Thymus (tissue), 11 donors: ENCODE measurements around the gene SAE1. TPM values are rescaled to one million over a fixed set of nuclear protein-coding genes. Genes with fewer than 3 reads are reported as not detected.
"Not testable (repeated sequence)": the region's sequence is repeated elsewhere in the genome, so short reads cannot be mapped to it uniquely, and the experiment has no call there.

Source experiments
- DNase-seq, 9 donors: peaks; one replicate each; pipeline ENCODE4 v3.0.0-alpha.2; 2013; ENCODE audit warnings: low spot score in 9 of 9, low read depth in 6 of 9, missing footprints in 1 of 9
- H3K27ac ChIP-seq, 2 donors: one replicate each; pipeline ENCODE4 v1.5.1; 2013; ENCODE audit warnings: control low read depth in 1 of 2, low read depth in 1 of 2, low read length in 1 of 2, mild to moderate bottlenecking in 1 of 2, moderate library complexity in 1 of 2
- H3K27me3 ChIP-seq, 2 donors: one replicate each; pipeline ENCODE4 v1.5.1; 2013; ENCODE audit warnings: low read length in 1 of 2; ENCODE audit not compliant: control insufficient read depth in 2 of 2, insufficient read depth in 1 of 2
- H3K36me3 ChIP-seq, 2 donors: one replicate each; pipeline ENCODE4 v1.5.1; 2013; ENCODE audit warnings: low read length in 1 of 2, mild to moderate bottlenecking in 1 of 2, moderate library complexity in 1 of 2; ENCODE audit not compliant: control insufficient read depth in 2 of 2, insufficient read depth in 2 of 2
- H3K4me1 ChIP-seq, 2 donors: one replicate each; pipeline ENCODE4 v1.5.1; 2013; ENCODE audit warnings: low read length in 2 of 2; ENCODE audit not compliant: control insufficient read depth in 2 of 2, insufficient read depth in 2 of 2
- H3K4me3 ChIP-seq, 2 donors: one replicate each; pipeline ENCODE4 v1.5.1; 2013; ENCODE audit warnings: low read length in 2 of 2, control low read depth in 1 of 2, mild to moderate bottlenecking in 1 of 2
- H3K9me3 ChIP-seq, 2 donors: one replicate each; pipeline ENCODE4 v1.5.1; 2013; ENCODE audit warnings: low read length in 1 of 2, mild to moderate bottlenecking in 1 of 2; ENCODE audit not compliant: control insufficient read depth in 2 of 2, insufficient read depth in 1 of 2
- WGBS: extraction: QIAGEN DNeasy Blood & Tissue Kit; methylation state at CpG from one replicate; pipeline ENCODE4 v1.1.7; 2013; 5-methylcytosine and 5-hydroxymethylcytosine counted together
- polyA plus RNA-seq: library from polyadenylated mRNA; stranded (reverse); fragments of 200-250 nt; gene quantifications from one replicate; pipeline ENCODE4 v1.2.3, GENCODE V29; 2013
- total RNA-seq: library from RNA; stranded (reverse); fragments of 120-200 nt; gene quantifications from one replicate; pipeline ENCODE4 v1.2.4, GENCODE V29; 2013
- donor health status: healthy.

The SAE1 gene
- total and polyA plus RNA-seq, 2 donors, result 40.5 to 93.3 TPM

DNA sequence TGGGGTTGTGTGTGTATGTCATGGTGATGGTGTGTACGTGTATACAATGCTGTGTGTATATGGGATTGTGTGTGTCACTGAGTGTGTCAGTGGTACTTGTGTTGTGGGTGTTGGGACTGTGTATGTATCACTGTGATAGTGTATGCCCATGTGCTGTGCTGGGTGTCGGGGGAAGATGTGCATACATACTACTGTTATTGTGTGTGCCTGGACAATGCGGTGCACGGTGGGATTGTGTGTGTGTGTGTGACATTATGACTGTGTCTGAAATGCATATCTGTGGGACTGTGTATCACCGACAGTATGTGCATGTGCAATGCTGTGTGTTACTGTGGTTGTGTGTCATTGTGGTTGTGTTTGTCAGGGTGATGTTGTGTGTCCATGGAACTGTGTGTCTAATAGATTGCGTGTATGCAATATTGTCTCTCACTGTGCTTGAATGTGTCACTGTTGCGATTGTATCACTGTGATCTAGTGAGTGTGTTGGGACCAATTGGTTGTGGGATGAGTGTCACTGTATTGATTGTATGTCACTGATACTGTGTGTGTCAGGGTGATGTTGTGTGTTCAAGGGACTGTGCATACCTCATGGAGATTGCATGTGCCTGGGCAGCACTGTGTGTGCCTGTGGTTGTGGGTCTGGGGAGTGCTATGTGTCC is 111.4 kb downstream of the SAE1 start:
- peak in 1 of 9 donors; percentile 18 for DNase-seq
- peaks cover 29 to 74% of the 10 kb centered on the region in 2 donors for H3K27me3 ChIP-seq
- H3K27ac ChIP-seq, result no peak overlapping the region
- H3K4me1 ChIP-seq, result peaks cover 16 to 56% of the 10 kb centered on the region in 2 donors
- no peaks in the 10 kb centered on the region for H3K36me3 ChIP-seq
- 88% methylated on average over 7 of the region's 7 CpGs for WGBS
- peaks cover 0 to 9% of the 10 kb centered on the region in 2 donors for H3K9me3 ChIP-seq
- no peak overlapping the region for H3K4me3 ChIP-seq

DNA sequence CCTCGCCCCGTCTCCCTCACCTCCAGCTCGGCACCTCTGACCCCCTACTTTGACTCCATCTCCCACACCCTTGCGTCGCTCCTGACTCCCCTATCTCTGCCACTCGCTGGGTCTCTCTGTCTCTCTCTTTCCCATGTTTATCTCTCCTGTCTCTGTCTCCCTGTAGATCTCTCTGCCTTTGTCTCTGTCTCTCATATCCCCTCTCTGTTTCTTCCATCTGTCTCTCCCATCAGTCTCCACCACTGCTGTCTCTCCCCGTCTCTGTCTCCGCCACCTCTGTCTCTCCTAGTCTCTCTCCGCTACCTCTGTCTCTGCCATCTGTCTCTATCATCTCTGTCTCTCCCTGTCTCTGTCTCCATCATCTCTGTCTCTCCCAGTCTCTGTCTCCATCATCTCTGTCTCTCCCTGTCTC is 112.7 kb downstream of the SAE1 start:
- H3K4me3 ChIP-seq, result peak overlapping the region in 1 of 2 donors; percentile 20
- peaks cover 16 to 56% of the 10 kb centered on the region in 2 donors for H3K4me1 ChIP-seq
- no peak for DNase-seq
- no peak overlapping the region for H3K27ac ChIP-seq
- 21% methylated on average over 9 of the region's 9 CpGs for whole genome bisulfite sequencing
- peaks cover 0 to 9% of the 10 kb centered on the region in 2 donors for H3K9me3 ChIP-seq
- H3K36me3 ChIP-seq, result no peaks in the 10 kb centered on the region
- peaks cover 29 to 61% of the 10 kb centered on the region in 2 donors for H3K27me3 ChIP-seq

DNA sequence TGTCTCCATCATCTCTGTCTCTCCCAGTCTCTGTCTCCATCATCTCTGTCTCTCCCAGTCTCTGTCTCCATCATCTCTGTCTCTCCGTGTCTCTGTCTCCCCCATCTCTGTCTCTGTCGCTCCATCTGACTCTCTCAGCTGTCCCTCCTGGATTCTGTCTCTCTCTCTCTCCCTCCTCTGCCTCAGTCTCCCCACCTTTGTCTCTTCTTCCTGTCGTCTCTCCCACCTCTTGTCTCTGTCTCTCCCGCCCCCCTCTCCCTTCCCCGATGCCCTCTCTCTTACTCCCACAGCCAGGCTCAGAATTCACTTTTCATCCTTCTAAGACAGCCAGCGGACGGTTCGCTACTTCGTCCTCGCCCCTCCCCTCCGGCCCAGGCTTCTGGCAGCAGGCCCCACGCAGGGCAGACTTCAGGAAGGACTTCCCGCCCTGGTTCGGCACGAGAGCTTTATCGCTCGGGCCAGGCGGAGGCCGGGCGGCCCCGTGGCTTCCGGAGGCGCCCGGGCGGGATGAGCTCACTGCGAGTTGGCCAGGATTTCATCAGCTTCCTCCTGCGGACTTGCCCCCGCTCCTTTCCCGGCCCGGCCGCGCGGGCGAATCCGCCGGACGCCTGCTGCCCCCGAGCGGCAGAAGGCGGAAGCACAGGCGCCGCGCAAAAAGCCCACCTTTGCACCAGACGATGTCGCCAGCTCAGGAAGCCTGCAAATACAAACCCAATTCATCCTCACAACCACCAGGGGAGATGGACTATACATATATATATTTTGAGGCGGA is 113.3 kb downstream of the SAE1 start:
- Histone ChIP-seq H3K27me3 (peaks cover 23 to 55% of the 10 kb centered on the region in 2 donors), H3K4me3 (peak overlapping the region; percentile 4 to 26), H3K27ac (peak overlapping the region in 1 of 2 donors; percentile 30), H3K9me3 (peaks cover 0 to 5% of the 10 kb centered on the region in 2 donors), H3K4me1 (peaks cover 14 to 53% of the 10 kb centered on the region in 2 donors), H3K36me3 (no peaks in the 10 kb centered on the region)
- DNase-seq, result peak in 5 of 9 donors; percentile 71 to 90 (median 80)
- WGBS, result 3% methylated on average over 46 of the region's 46 CpGs

DNA sequence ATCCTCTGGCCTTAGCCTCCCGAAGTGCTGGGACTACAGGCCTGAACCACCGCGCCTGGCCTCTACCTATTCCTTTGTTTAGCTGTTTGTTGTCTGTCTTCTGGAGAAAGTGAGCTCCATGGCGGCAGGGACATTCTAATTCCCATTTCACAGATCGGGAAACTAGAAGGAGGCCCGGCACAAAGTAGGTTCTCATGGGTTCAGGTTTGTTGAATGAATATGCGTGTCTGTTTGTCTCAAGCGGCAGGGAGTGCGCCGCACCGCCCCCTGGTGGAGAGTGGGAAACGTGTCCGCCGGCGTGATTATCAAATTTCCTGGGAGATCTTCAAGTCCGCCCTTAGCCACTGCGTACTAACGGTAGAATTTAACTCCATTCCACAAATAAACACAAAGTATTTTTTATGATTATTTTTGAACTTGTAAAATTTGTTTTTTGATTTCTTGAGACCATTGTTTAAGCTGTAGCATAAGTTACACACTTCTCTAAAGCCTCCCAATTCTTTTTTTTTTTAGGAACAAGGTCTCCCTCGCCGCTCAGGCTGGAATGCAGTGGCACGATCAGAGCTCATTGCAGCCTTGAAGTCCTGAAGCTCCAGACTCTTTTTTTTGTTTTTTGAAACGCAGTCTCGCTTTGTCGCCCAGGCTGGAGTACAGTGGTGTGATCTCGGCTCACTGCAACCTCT is 116.8 kb downstream of the SAE1 start:
- Histone ChIP-seq H3K27ac (no peak overlapping the region), H3K9me3 (peaks cover 0 to 5% of the 10 kb centered on the region in 2 donors), H3K4me1 (peaks cover 9 to 23% of the 10 kb centered on the region in 2 donors), H3K27me3 (peaks cover 3 to 24% of the 10 kb centered on the region in 2 donors), H3K36me3 (no peaks in the 10 kb centered on the region), H3K4me3 (no peak overlapping the region)
- peak in 2 of 9 donors; percentile 75 to 81 for DNase-seq
- 39% methylated on average over 25 of the region's 25 CpGs for WGBS

GRCh38 chr19:47253016-47253415 is 122.4 kb downstream of the SAE1 start:
- H3K27ac ChIP-seq, result not testable (repeated sequence)
- 90% methylated on average over 8 of the region's 8 CpGs for WGBS

DNA sequence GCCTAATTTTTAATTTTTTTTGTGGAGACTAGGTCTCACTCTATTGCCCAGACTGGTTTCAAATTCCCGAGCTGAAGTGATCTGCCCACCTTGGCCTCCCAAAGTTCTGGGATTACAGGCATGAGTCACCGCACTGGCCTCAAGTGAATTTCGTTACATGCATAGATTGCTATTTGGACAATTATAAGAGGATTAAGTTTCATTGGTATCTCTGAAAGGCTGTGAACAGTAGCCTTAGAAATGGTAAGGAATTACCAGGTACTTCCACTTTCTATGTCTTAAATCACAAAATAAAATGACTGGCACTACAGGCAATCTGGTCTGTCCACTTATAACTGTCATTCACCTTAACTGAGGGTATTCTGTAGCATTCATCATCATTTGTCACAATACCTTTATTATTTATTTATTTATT is 122.8 kb downstream of the SAE1 start:
- Histone ChIP-seq H3K27ac (no peak overlapping the region), H3K27me3 (peaks cover 0 to 4% of the 10 kb centered on the region in 2 donors), H3K4me3 (no peak overlapping the region), H3K9me3 (peaks cover 0 to 4% of the 10 kb centered on the region in 2 donors), H3K36me3 (peaks cover 3 to 4% of the 10 kb centered on the region in 2 donors), H3K4me1 (peaks cover 10 to 18% of the 10 kb centered on the region in 2 donors)
- no peak for DNase-seq
- WGBS, result 94% methylated on average over 3 of the region's 3 CpGs

More at GRCh38 chr19:47253016-47253415, 122.4 kb downstream of the SAE1 start:
- H3K9me3 ChIP-seq, H3K4me3 ChIP-seq, DNase-seq, H3K36me3 ChIP-seq, H3K27me3 ChIP-seq: not testable (repeated sequence)
- H3K4me1 ChIP-seq, result peaks cover 6 to 14% of the 10 kb centered on the region in 2 donors

- Histone ChIP-seq H3K27me3 (peaks cover 0 to 4% of the 10 kb centered on the region in 2 donors), H3K36me3 (peaks cover 8% of the 10 kb centered on the region in 2 donors), H3K4me1 (peaks cover 10 to 18% of the 10 kb centered on the region in 2 donors), H3K9me3 (peaks cover 0 to 4% of the 10 kb centered on the region in 2 donors), H3K27ac (no peak overlapping the region), H3K4me3 (no peak overlapping the region)
- no peak for DNase-seq
- WGBS, result 96% methylated on average over 5 of the region's 5 CpGs
Observed at GRCh38 chr19:47253970-47254369, 123.3 kb downstream of the SAE1 start.

- DNase-seq, result peak in 7 of 9 donors; percentile 78 to 95 (median 86)
- Histone ChIP-seq H3K36me3 (peaks cover 28 to 30% of the 10 kb centered on the region in 2 donors), H3K4me1 (peaks cover 10 to 18% of the 10 kb centered on the region in 2 donors), H3K27me3 (peaks cover 0 to under 1% of the 10 kb centered on the region in 2 donors), H3K9me3 (peaks cover 0 to 4% of the 10 kb centered on the region in 2 donors), H3K4me3 (peak within 1 kb of the TSS; percentile 56 to 83), H3K27ac (peak within 1 kb of the TSS; percentile 90 to 91)
- 23% methylated on average over 60 of the region's 60 CpGs for WGBS
Observed at GRCh38 chr19:47255879-47256692, 125.5 kb downstream of the SAE1 start, which contains the start of gene CCDC9. TSS of gene CCDC9 (plus strand) at chr19:47256525. CDS start at chr19:47258401, 1,876 bp downstream.
